H1 (cell line): ENCODE results near the gene TBC1D24. TPM values are rescaled to one million over a fixed set of nuclear protein-coding genes. Genes with fewer than 3 reads are reported as not detected.

Experiments used
- CTCF ChIA-PET: fragments of 300-600 bp; sonication (Branson Sonifier 250); formaldehyde crosslinking; loops from one replicate; lab custom pipeline; 2021; ENCODE audit not compliant: partially characterized antibody; lab: Charles Lee
- POLR2A ChIA-PET: fragments of 300-600 bp; sonication (Branson Sonifier 250); formaldehyde crosslinking; loops from one replicate; lab custom pipeline; 2021; ENCODE audit warnings: inconsistent platforms; ENCODE audit not compliant: partially characterized antibody; lab: Charles Lee
- DNase-seq, 2 experiments: peaks; one replicate each; pipeline versions ENCODE4 v3.0.0 to v3.0.0-alpha.2; 2010 to 2022; ENCODE audit warnings: low spot score in 2 of 2, low read depth in 1 of 2, mixed read lengths in 1 of 2
- FAIRE-seq: peaks from 2 replicates; lab custom pipeline; 2011; peaks lifted over from hg19 to GRCh38; lab: Jason Lieb, UNC
- H2AFZ ChIP-seq: 2 replicates; pipeline ENCODE4 v1.8.1; 2012; ENCODE audit warnings: low read length, inconsistent platforms
- H2AK5ac ChIP-seq: 2 replicates; pipeline ENCODE4 v1.6.1; 2013; ENCODE audit warnings: low read depth, low read length
- H2BK120ac ChIP-seq: replicated peaks from 2 replicates; pipeline ENCODE3; 2013; ENCODE audit warnings: low read depth, low read length, inconsistent platforms
- H2BK12ac ChIP-seq: 2 replicates; pipeline ENCODE4 v1.6.1; 2013; ENCODE audit warnings: low read depth, low read length
- H2BK15ac ChIP-seq: 2 replicates; pipeline ENCODE4 v1.6.1; 2013; ENCODE audit warnings: low read length
- H2BK20ac ChIP-seq: 2 replicates; pipeline ENCODE4 v1.6.1; 2013; ENCODE audit warnings: low read length
- H2BK5ac ChIP-seq: 2 replicates; pipeline ENCODE4 v1.6.1; 2013; ENCODE audit warnings: low read depth, low read length
- H3K14ac ChIP-seq: 2 replicates; pipeline ENCODE4 v1.6.1; 2013; ENCODE audit warnings: inconsistent platforms; ENCODE audit not compliant: insufficient read length
- H3K18ac ChIP-seq: 2 replicates; pipeline ENCODE4 v1.6.1; 2013; ENCODE audit warnings: low read length; ENCODE audit errors: extremely low read depth
- H3K23ac ChIP-seq: 2 replicates; pipeline ENCODE4 v1.6.1; 2013; ENCODE audit warnings: inconsistent platforms; ENCODE audit not compliant: insufficient read length
- H3K23me2 ChIP-seq: 2 replicates; pipeline ENCODE4 v1.6.1; 2013; ENCODE audit warnings: low read depth, low read length
- H3K27ac ChIP-seq: 2 replicates; pipeline ENCODE4 v1.6.1; 2011; ENCODE audit warnings: low read depth, low read length, inconsistent platforms
- H3K27me3 ChIP-seq, 4 experiments: replicated peaks in 1 of 4; 1 replicate in 1 of 4; 2 replicates in 3 of 4; pipeline versions ENCODE4 v1.6.1 to v1.8.1; 2011 to 2013; ENCODE audit warnings: low read length in 3 of 4, mild to moderate bottlenecking in 3 of 4, inconsistent platforms in 2 of 4, mixed read lengths in 2 of 4, moderate library complexity in 1 of 4; ENCODE audit not compliant: control insufficient read depth in 3 of 4, insufficient read depth in 3 of 4; ENCODE audit errors: extremely low read depth in 1 of 4
- H3K36me3 ChIP-seq, 4 experiments: 2 replicates each; pipeline versions ENCODE4 v1.6.1 to v1.8.1; 2011 to 2013; ENCODE audit warnings: mild to moderate bottlenecking in 4 of 4, low read length in 3 of 4, moderate library complexity in 2 of 4, control low read depth in 1 of 4, inconsistent platforms in 1 of 4; ENCODE audit not compliant: insufficient read depth in 4 of 4, control insufficient read depth in 2 of 4
- H3K4ac ChIP-seq: replicated peaks from 2 replicates; pipeline ENCODE3; 2013; ENCODE audit warnings: low read length, low read depth, mixed read lengths, inconsistent platforms; ENCODE audit not compliant: insufficient read length
- H3K4me1 ChIP-seq, 4 experiments: replicated peaks in 1 of 4; 1 replicate in 1 of 4; 2 replicates in 3 of 4; pipeline versions ENCODE4 v1.6.1 to v1.8.1; 2011 to 2013; ENCODE audit warnings: low read length in 3 of 4, inconsistent platforms in 2 of 4, mixed read lengths in 1 of 4; ENCODE audit not compliant: insufficient read depth in 4 of 4, control insufficient read depth in 3 of 4
- H3K4me2 ChIP-seq, 2 experiments: 2 replicates each; pipeline versions ENCODE4 v1.6.1 to v1.8.1; 2011 to 2013; ENCODE audit warnings: low read depth in 2 of 2, low read length in 2 of 2, control low read depth in 1 of 2, inconsistent platforms in 1 of 2, mild to moderate bottlenecking in 1 of 2; ENCODE audit not compliant: insufficient read depth in 1 of 2
- H3K4me3 ChIP-seq, 4 experiments: fragments of 200-600, 300-600 bp in 1 of 4; sonication (generic), shearing (Covaris generic), sonication (Bioruptor Twin) in 1 of 4; 2 replicates each; pipeline versions ENCODE4 v1.5.1 to v1.8.1; 2011 to 2016; ENCODE audit warnings: low read length in 4 of 4, low read depth in 3 of 4, control low read depth in 2 of 4, inconsistent platforms in 2 of 4, mild to moderate bottlenecking in 2 of 4, mixed read lengths in 1 of 4, moderate library complexity in 1 of 4; ENCODE audit not compliant: insufficient read depth in 2 of 4; ENCODE audit errors: extremely low read depth in 1 of 4
- H3K56ac ChIP-seq: replicated peaks from 2 replicates; pipeline ENCODE3; 2013; ENCODE audit warnings: low read depth, mild to moderate bottlenecking, mixed read lengths, low read length, inconsistent platforms; ENCODE audit not compliant: insufficient read length
- H3K79me1 ChIP-seq: 2 replicates; pipeline ENCODE4 v1.6.1; 2013; ENCODE audit warnings: low read depth, low read length, control low read depth
- H3K79me2 ChIP-seq, 2 experiments: 2 replicates each; pipeline versions ENCODE4 v1.6.1 to v1.8.1; 2012 to 2013; ENCODE audit warnings: low read length in 2 of 2, mild to moderate bottlenecking in 2 of 2, inconsistent platforms in 1 of 2; ENCODE audit not compliant: insufficient read depth in 2 of 2, control insufficient read depth in 1 of 2
- H3K9ac ChIP-seq, 4 experiments: replicated peaks in 1 of 4; 1 replicate in 1 of 4; 2 replicates in 3 of 4; pipeline versions ENCODE4 v1.6.1 to v1.8.1; 2011 to 2013; ENCODE audit warnings: low read depth in 3 of 4, low read length in 3 of 4, control low read depth in 2 of 4, mild to moderate bottlenecking in 2 of 4, moderate library complexity in 2 of 4, inconsistent platforms in 1 of 4; ENCODE audit errors: extremely low read depth in 1 of 4
- H3K9me3 ChIP-seq, 2 experiments: 2 replicates each; pipeline versions ENCODE4 v1.6.1 to v1.8.1; 2012 to 2013; ENCODE audit warnings: mild to moderate bottlenecking in 2 of 2, moderate library complexity in 2 of 2, control low read depth in 1 of 2, inconsistent platforms in 1 of 2, low read depth in 1 of 2, low read length in 1 of 2, mixed read lengths in 1 of 2; ENCODE audit not compliant: insufficient read depth in 2 of 2
- H4K20me1 ChIP-seq, 2 experiments: replicated peaks in 1 of 2; 2 replicates each; pipeline versions ENCODE3 to v1.8.1; 2011 to 2013; ENCODE audit warnings: inconsistent platforms in 2 of 2, low read length in 2 of 2, mild to moderate bottlenecking in 1 of 2; ENCODE audit not compliant: insufficient read depth in 2 of 2, control insufficient read depth in 1 of 2
- H4K5ac ChIP-seq: 2 replicates; pipeline ENCODE4 v1.6.1; 2013; ENCODE audit warnings: low read length, low read depth, mixed read lengths, inconsistent platforms; ENCODE audit not compliant: insufficient read length
- H4K8ac ChIP-seq: 2 replicates; pipeline ENCODE4 v1.8.0; 2013; ENCODE audit warnings: mild to moderate bottlenecking, moderate library complexity, low read length, inconsistent platforms; ENCODE audit not compliant: insufficient read depth; ENCODE audit errors: extremely low read depth
- H4K91ac ChIP-seq: replicated peaks from 2 replicates; pipeline ENCODE3; 2013; ENCODE audit warnings: low read length, mixed read lengths, inconsistent platforms; ENCODE audit not compliant: insufficient read length
- BACH1 ChIP-seq: IDR thresholded peaks from 2 replicates; pipeline ENCODE4 v1.6.1; 2012; ENCODE audit warnings: low read length, improper control_type of control experiment
- NRF1 ChIP-seq: IDR thresholded peaks from 2 replicates; pipeline ENCODE4 v1.6.1; 2011; ENCODE audit warnings: mild to moderate bottlenecking, low read depth, low read length, improper control_type of control experiment
- TAF1 ChIP-seq: IDR thresholded peaks from 2 replicates; pipeline ENCODE4 v1.6.1; 2011; ENCODE audit warnings: mild to moderate bottlenecking, low read depth, low read length
- WGBS, 2 experiments: shearing (Covaris generic) in 1 of 2; methylation state at CpG; one replicate each; pipeline versions ENCODE4 v1.1.6 to v1.1.7; 2013 to 2015; ENCODE audit warnings: low lambda C conversion rate in 2 of 2, mixed read lengths in 2 of 2, inconsistent platforms in 1 of 2, low coverage in 1 of 2, missing lambda C conversion rate in 1 of 2; ENCODE audit not compliant: insufficient replicate concordance in 2 of 2, insufficient coverage in 1 of 2, insufficient read length in 1 of 2; ENCODE audit errors: extremely low coverage in 1 of 2, missing lambda C conversion rate in 1 of 2; 5-methylcytosine and 5-hydroxymethylcytosine counted together
- long read RNA-seq, 2 experiments: library from RNA in 1 of 2; library from capped mRNA in 1 of 2; stranded (forward); transcript quantifications; one replicate each; pipeline ENCODE4 v2.0.0, GENCODE V29; 2021; ENCODE audit warnings: inconsistent platforms in 1 of 2
- polyA minus RNA-seq, 3 experiments: library from RNA; depleted of rRNA, polyadenylated mRNA; stranded (reverse); fragments of >200 nt; gene quantifications; 1 replicate in 2 of 3; 2 replicates in 1 of 3; pipeline ENCODE4 v1.2.3, GENCODE V29; 2011
- polyA plus RNA-seq, 7 experiments: library from polyadenylated mRNA; depleted of rRNA in 3 of 7; stranded (reverse) in 5 of 7; unstranded in 2 of 7; fragments of >200 nt in 5 of 7; fragments of 200-250 nt in 2 of 7; gene quantifications; 1 replicate in 5 of 7; 2 replicates in 1 of 7; 4 replicates in 1 of 7; pipeline versions ENCODE4 v1.2.1 to v1.2.3, GENCODE V29; 2011 to 2013; ENCODE audit warnings: missing spikeins in 2 of 7, mixed read lengths in 2 of 7
- total RNA-seq: library from RNA; stranded (reverse); fragmentation: NEBNext Ultra II Directional; extraction: Animal tissue kit (Norgen Biotek cat#: 25700); gene quantifications from 2 replicates; pipeline ENCODE4 v1.2.1, GENCODE V29; 2021

TBC1D24 gene
- total RNA-seq = 18.6 and 21.5 TPM in 2 replicates
- 8.7 and 13.3 TPM in 2 replicates for polyA plus RNA-seq (2011; rRNA removed)
- 9.4 TPM for polyA plus RNA-seq (2011; cell fraction: cytosol; rRNA removed)
- 22.2 TPM for polyA plus RNA-seq (2011; cell fraction: nucleus; rRNA removed)
- 7.7 to 10.3 TPM (median 9.2 TPM) in 4 replicates for polyA plus RNA-seq (2012, experiment 1 of 2)
- polyA plus RNA-seq (2012, experiment 2 of 2) = 4.2 TPM
- polyA plus RNA-seq (2013, experiment 1 of 2) = 7.5 TPM
- 7.0 TPM for polyA plus RNA-seq (2013, experiment 2 of 2)
- 13.1 and 14.6 TPM in 2 replicates for polyA minus RNA-seq (2011; rRNA and poly(A)+ RNA removed)
- 15.0 TPM for polyA minus RNA-seq (2011; cell fraction: cytosol; rRNA and poly(A)+ RNA removed)
- polyA minus RNA-seq (2011; cell fraction: nucleus; rRNA and poly(A)+ RNA removed) = 13.0 TPM
- long read RNA-seq, experiment 1, partial matches to known transcripts = 1 of 2 reads
- long read RNA-seq, experiment 1, other reads (novel, unspliced or antisense) = 1 of 2 reads
- long read RNA-seq, experiment 2, partial matches to known transcripts = 4 of 4 reads
- long read RNA-seq, experiment 2, other reads (novel, unspliced or antisense) = 0 of 4 reads

DNA sequence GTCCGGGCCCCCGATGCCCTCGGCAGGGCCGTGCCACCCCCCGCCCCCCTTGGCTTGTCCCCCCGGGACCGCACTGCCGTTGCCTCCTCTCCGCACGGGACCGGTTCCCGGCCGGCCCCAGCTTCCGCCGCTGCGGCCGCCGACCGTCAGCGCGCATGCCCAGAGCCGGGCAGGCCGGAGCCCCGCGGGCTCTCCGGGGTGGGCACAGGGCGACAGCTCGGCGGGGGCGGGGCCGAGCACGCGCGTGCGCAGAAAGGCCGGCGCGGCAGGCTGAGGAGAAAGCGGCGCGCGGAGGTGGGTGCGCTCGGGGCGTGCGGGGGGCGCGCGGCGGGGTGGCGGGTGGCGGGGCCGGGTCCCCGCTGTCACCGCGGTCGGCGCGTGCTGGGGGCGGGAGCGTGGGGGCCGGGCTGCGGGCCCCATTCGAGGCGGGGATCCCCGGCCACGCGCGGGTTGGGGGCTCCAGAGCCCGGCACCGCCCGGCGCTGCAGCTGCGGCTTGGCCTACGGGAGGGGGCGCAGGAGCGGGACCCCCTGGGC lies at the start of gene TBC1D24:
Gene TBC1D24, plus strand, starts transcription at position 251 of the 536 bp plus-strand sequence. CDS start 21,022 bp downstream, outside the sequence.
- peak within 1 kb of the TSS; percentile 36 for H3K56ac ChIP-seq
- no peak for FAIRE-seq
- peaks cover 0 to 30% (median 14%) of the 10 kb centered on the region in 4 experiments; a peak in 6 of 7 replicates for H3K4me1 ChIP-seq
- 1% methylated on average over 22 of the region's 77 CpGs; no CpG with 5 or more reads in 1 of the 2 experiments for WGBS, 2 experiments
- no peak within 1 kb of the TSS for H2AK5ac ChIP-seq
- H3K9me3 ChIP-seq = no peaks in the 10 kb centered on the region
- H4K91ac ChIP-seq = peak within 1 kb of the TSS; percentile 73
- peak within 1 kb of the TSS; percentile 26 for H4K5ac ChIP-seq
- peaks cover 0 to 2% of the 10 kb centered on the region in 2 experiments; a peak in 1 of 4 replicates for H3K79me2 ChIP-seq
- no peak within 1 kb of the TSS for H2BK20ac ChIP-seq
- peak within 1 kb of the TSS; percentile 95 for H3K18ac ChIP-seq
- H2BK15ac ChIP-seq = peak within 1 kb of the TSS; percentile 46; the same call in 1 of the 2 replicates
- peaks cover 20% of the 10 kb centered on the region; the same call in 1 of the 2 replicates for H3K23me2 ChIP-seq
- POLR2A ChIA-PET = interaction anchor here (0.8 to 3.5 kb wide), 6 partner anchors 16 to 204 kb away, joined by 3 to 20 read pairs (median 4); partner anchors contain the start of genes CEMP1 and TEDC2
- TF ChIP-seq BACH1 (no peak), TAF1 (0 out of 2 replicates have a peak, but pooled peaks have one; percentile 32), NRF1 (peak; percentile 73)
- TF ChIP-seq, all 59 proteins: peak for 2
- H3K27ac ChIP-seq = no peak within 1 kb of the TSS
- no peak within 1 kb of the TSS for H2BK12ac ChIP-seq
- peak within 1 kb of the TSS; percentile 72 for H4K8ac ChIP-seq
- H3K14ac ChIP-seq = no peak within 1 kb of the TSS
- peaks cover 20 to 55% (median 43%) of the 10 kb centered on the region in 4 experiments for H3K27me3 ChIP-seq
- H2BK5ac ChIP-seq = no peak within 1 kb of the TSS; the same call in 1 of the 2 replicates
- peaks cover 14% of the 10 kb centered on the region; the same call in 1 of the 2 replicates for H3K79me1 ChIP-seq
- peaks cover 7 to 21% of the 10 kb centered on the region in 2 experiments for H4K20me1 ChIP-seq
- peak within 1 kb of the TSS; percentile 83 to 92 for H3K4me2 ChIP-seq
- no peak within 1 kb of the TSS for H2BK120ac ChIP-seq
- peak within 1 kb of the TSS; percentile 89 for H3K4ac ChIP-seq
- peak in 1 of 2 experiments; percentile 90 for DNase-seq
- H3K36me3 ChIP-seq = no peaks in the 10 kb centered on the region
- no peak within 1 kb of the TSS for H3K23ac ChIP-seq
- H3K4me3 ChIP-seq = peak within 1 kb of the TSS; percentile 61 to 93 (median 72)
- CTCF ChIA-PET = interaction anchor here (1.2 to 1.7 kb wide), 6 partner anchors 8 to 196 kb away, joined by 4 to 8 read pairs (median 6); no protein-coding TSS in a partner anchor
- peak within 1 kb of the TSS; percentile 11; the same call in 1 of the 2 replicates for H2AFZ ChIP-seq
- peak within 1 kb of the TSS in 1 of 4 experiments; percentile 48; a peak in 3 of 7 replicates for H3K9ac ChIP-seq
